ENCODE results near the gene ADGRE2. TPM values are rescaled to one million over a fixed set of nuclear protein-coding genes. Genes with fewer than 3 reads are reported as not detected.

The ADGRE2 gene
- total and polyA plus RNA-seq, 2 of the 4 experiments (the other 2 are of a cell fraction), result not detected

GRCh38 chr19:14818588-14818987 is 40.2 kb upstream of the ADGRE2 start:
- Histone ChIP-seq H4K20me1 (ENCODE audit: insufficient read depth, low read length) (no peaks in the 10 kb centered on the region), H3K14ac (replicated peaks; ENCODE audit: low read depth, low read length) (no peak overlapping the region), H2BK15ac (ENCODE audit: low read depth, low read length) (no peak overlapping the region), H3K4me3 (ENCODE audit: insufficient read depth, low read depth, low read length) (no peak overlapping the region), H2BK20ac (ENCODE audit: low read depth, low read length) (no peak overlapping the region), H3K4me2 (ENCODE audit: low read depth, low read length) (no peak overlapping the region), H3K9me3 (ENCODE audit: control insufficient read depth, insufficient read depth, low read length) (peaks cover 3% of the 10 kb centered on the region; the same call in 1 of the 2 replicates), H4K91ac (ENCODE audit: insufficient read depth, low read depth, low read length) (no peak overlapping the region), H2AK5ac (ENCODE audit: low read depth, low read length) (no peak overlapping the region), H3K9ac (ENCODE audit: low read depth, low read length) (no peak overlapping the region), H3K4ac (ENCODE audit: low read depth, low read length) (no peak overlapping the region), H3K27ac (ENCODE audit: insufficient read depth, low read length) (no peak overlapping the region), H2AFZ (replicated peaks; ENCODE audit: low read length, poor library complexity) (no peak overlapping the region), H2BK120ac (ENCODE audit: low read depth, low read length) (no peak overlapping the region), H2BK5ac (ENCODE audit: low read depth, low read length, poor library complexity, severe bottlenecking) (no peak overlapping the region), H2AK9ac (replicated peaks; ENCODE audit: low read depth, low read length, poor library complexity) (no peak overlapping the region), H3K56ac (ENCODE audit: extremely low read depth, insufficient read depth, low read length) (no peak overlapping the region), H3K9me1 (ENCODE audit: insufficient read depth, low read length) (no peaks in the 10 kb centered on the region), H3K18ac (ENCODE audit: low read depth, low read length) (no peak overlapping the region), H4K8ac (ENCODE audit: low read depth in 2 of 2, low read length in 2 of 2) (no peak overlapping the region), H3K27me3 (ENCODE audit: control insufficient read depth, insufficient read depth, low read length) (no peaks in the 10 kb centered on the region), H3K23ac (ENCODE audit: low read depth, low read length) (no peak overlapping the region), H3K36me3 (ENCODE audit: control insufficient read depth, insufficient read depth, low read length) (no peaks in the 10 kb centered on the region), H3K79me1 (ENCODE audit: low read depth in 1 of 2, low read length in 2 of 2) (no peaks in the 10 kb centered on the region), H3K4me1 (ENCODE audit: control insufficient read depth, insufficient read depth, low read length) (no peaks in the 10 kb centered on the region), H4K5ac (ENCODE audit: low read depth, low read length) (no peak overlapping the region)
- intact Hi-C loops (cut with micrococcal nuclease), result no loop called here
- ChIA-PET CTCF (no interaction called here), POLR2A (ENCODE audit: unreplicated experiment) (no interaction called here)
- in situ Hi-C loops (cut with MboI; ENCODE audit: low sequenced_read_pairs), result no loop called here
- dilution Hi-C loops (cut with HindIII; ENCODE audit: low sequenced_read_pairs, unreplicated experiment), result no loop called here
- no peak for ATAC-seq (ENCODE audit: low read depth)
- 100% methylated on average over 1 of the region's 8 CpGs; no CpG with 5 or more reads in 1 of the 2 experiments for WGBS, 2 experiments (ENCODE audit: extremely low coverage in 2 of 2, insufficient read length in 1 of 2)
- DNase-seq, result no peak
- BruUV-seq (replicated peaks), result no TSS peak
- no peak for TF ChIP-seq MXI1 (IDR thresholded peaks at IDR 0.05; ENCODE audit: borderline replicate concordance, low read depth, low read length)
- TF ChIP-seq RCOR1 (IDR thresholded peaks at IDR 0.05; ENCODE audit: insufficient replicate concordance, low read length), result no peak
- no peak for TF ChIP-seq RAD21 (IDR thresholded peaks at IDR 0.05; ENCODE audit: low read length)
- no peak for TF ChIP-seq CHD1 (IDR thresholded peaks at IDR 0.05; ENCODE audit: low read depth, low read length)
- TF ChIP-seq BHLHE40 (IDR thresholded peaks at IDR 0.05; ENCODE audit: low read depth, low read length), result no peak
- no peak for TF ChIP-seq CEBPB (IDR thresholded peaks at IDR 0.05; ENCODE audit: low read depth, low read length)
- no peak for TF ChIP-seq MAFK (IDR thresholded peaks at IDR 0.05; ENCODE audit: low read depth, low read length)
- TF ChIP-seq FOS (IDR thresholded peaks at IDR 0.05; ENCODE audit: low read depth, low read length), result no peak
- TF ChIP-seq MAZ (IDR thresholded peaks at IDR 0.05; ENCODE audit: borderline replicate concordance, low read depth, low read length), result no peak
- TF ChIP-seq ELK1 (IDR thresholded peaks at IDR 0.05; ENCODE audit: borderline replicate concordance, low read depth, low read length), result no peak
- no peak for TF ChIP-seq POLR2A (IDR thresholded peaks at IDR 0.05; ENCODE audit: low read depth, low read length)
- TF ChIP-seq RFX5 (IDR thresholded peaks at IDR 0.05; ENCODE audit: low read depth, low read length), result no peak
- TF ChIP-seq, protein P1, sequence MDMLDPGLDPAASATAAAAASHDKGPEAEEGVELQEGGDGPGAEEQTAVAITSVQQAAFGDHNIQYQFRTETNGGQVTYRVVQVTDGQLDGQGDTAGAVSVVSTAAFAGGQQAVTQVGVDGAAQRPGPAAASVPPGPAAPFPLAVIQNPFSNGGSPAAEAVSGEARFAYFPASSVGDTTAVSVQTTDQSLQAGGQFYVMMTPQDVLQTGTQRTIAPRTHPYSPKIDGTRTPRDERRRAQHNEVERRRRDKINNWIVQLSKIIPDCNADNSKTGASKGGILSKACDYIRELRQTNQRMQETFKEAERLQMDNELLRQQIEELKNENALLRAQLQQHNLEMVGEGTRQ (IDR thresholded peaks at IDR 0.05; ENCODE audit: low read depth, low read length), result no peak
